GM18505 (cell line): ENCODE results near the gene SLC35A3.
A peak's percentile ranks its signal among the peaks of the same experiment; 100 is the strongest.
"Not testable (repeated sequence)": the region's sequence is repeated elsewhere in the genome, so short reads cannot be mapped to it uniquely, and the experiment has no call there.

Source experiments
- ATAC-seq: cut with Tn5 transposase; IDR thresholded peaks from one replicate; pipeline ENCODE4 v1.9.1; 2021; ENCODE audit not compliant: unreplicated experiment
- POLR2A ChIP-seq: IDR thresholded peaks from 4 replicates; pipeline ENCODE4 v1.6.1; 2011; ENCODE audit warnings: borderline replicate concordance; ENCODE audit not compliant: insufficient read depth, insufficient read length; ENCODE audit errors: extremely low read depth

SLC35A3 gene

GRCh38 chr1:100036718-100037655, 67.2 kb downstream of the SLC35A3 start:
- TF ChIP-seq POLR2A, result no peak
- no peak for ATAC-seq

- no peak for ATAC-seq
- no peak for TF ChIP-seq POLR2A
These were observed 67.8 kb downstream of the SLC35A3 start for GRCh38 chr1:100037656-100037926.

- peak; percentile 91 for ATAC-seq
- TF ChIP-seq POLR2A, result peak; percentile 97
These were observed 68.3 kb downstream of the SLC35A3 start for GRCh38 chr1:100037927-100038659.

- peak; percentile 42 for ATAC-seq
- TF ChIP-seq POLR2A, result peak; percentile 37
These were observed 69.0 kb downstream of the SLC35A3 start for GRCh38 chr1:100038660-100039287.

- no peak for ATAC-seq
- no peak for TF ChIP-seq POLR2A
These were observed 69.8 kb downstream of the SLC35A3 start for GRCh38 chr1:100039591-100039990.

- TF ChIP-seq POLR2A, result no peak
- ATAC-seq, result no peak
These were observed 75.4 kb downstream of the SLC35A3 start for GRCh38 chr1:100045206-100045605.

- ATAC-seq, result not testable (repeated sequence)
These were observed 77.5 kb downstream of the SLC35A3 start for GRCh38 chr1:100047235-100047708.

GRCh38 chr1:100050139-100050538, 80.3 kb downstream of the SLC35A3 start:
- no peak for TF ChIP-seq POLR2A
- no peak for ATAC-seq

GRCh38 chr1:100051401-100051800, 81.6 kb downstream of the SLC35A3 start:
- ATAC-seq, result no peak
- TF ChIP-seq POLR2A, result no peak

GRCh38 chr1:100051893-100052292, 82.1 kb downstream of the SLC35A3 start:
- ATAC-seq, result no peak
- no peak for TF ChIP-seq POLR2A

- no peak for ATAC-seq
- TF ChIP-seq POLR2A, result no peak
These were observed 83.3 kb downstream of the SLC35A3 start for GRCh38 chr1:100053119-100053518.

GRCh38 chr1:100053727-100054126, 83.9 kb downstream of the SLC35A3 start:
- ATAC-seq, result no peak
- TF ChIP-seq POLR2A, result no peak

- TF ChIP-seq POLR2A, result no peak
These were observed 91.9 kb downstream of the SLC35A3 start for GRCh38 chr1:100061681-100062080.

GRCh38 chr1:100065183-100065968, 95.6 kb downstream of the SLC35A3 start:
- ATAC-seq, result no peak
- TF ChIP-seq POLR2A, result no peak

More at GRCh38 chr1:100061681-100062080, 91.9 kb downstream of the SLC35A3 start:
- no peak for ATAC-seq

GRCh38 chr1:100065969-100066227, 96.1 kb downstream of the SLC35A3 start:
- no peak for TF ChIP-seq POLR2A
- no peak for ATAC-seq
